Loucy (cell line): ENCODE results near the gene GSG1L.

Experiments used
- H2AFZ ChIP-seq: fragments of 200-600 bp; sonication (generic); 2 replicates; pipeline ENCODE4 v1.6.0; 2016; ENCODE audit warnings: antibody characterized with exemption, mild to moderate bottlenecking, low read length, moderate library complexity
- H3F3A ChIP-seq: fragments of 200-600 bp; 2 replicates; pipeline ENCODE4 v1.6.0; 2016; ENCODE audit warnings: antibody characterized with exemption, low read depth, mild to moderate bottlenecking
- H3K27me3 ChIP-seq: fragments of 200-600 bp; sonication (generic); 2 replicates; pipeline ENCODE4 v1.6.1; 2014; ENCODE audit warnings: low read length, mild to moderate bottlenecking; ENCODE audit not compliant: insufficient read depth, poor library complexity, severe bottlenecking
- H3K36me3 ChIP-seq: fragments of 200-600 bp; sonication (generic); 2 replicates; pipeline ENCODE4 v1.6.1; 2016; ENCODE audit warnings: low read length; ENCODE audit not compliant: insufficient read depth
- H3K4me1 ChIP-seq: fragments of 200-600 bp; sonication (generic); 2 replicates; pipeline ENCODE4 v1.5.1; 2014; ENCODE audit warnings: low read length, mild to moderate bottlenecking; ENCODE audit not compliant: insufficient read depth, poor library complexity, severe bottlenecking
- H3K4me2 ChIP-seq: fragments of 200-600 bp; sonication (generic); 2 replicates; pipeline ENCODE4 v1.6.0; 2014; ENCODE audit warnings: antibody characterized with exemption, low read length, low read depth, mild to moderate bottlenecking; ENCODE audit not compliant: poor library complexity, severe bottlenecking
- H3K4me3 ChIP-seq: fragments of 200-600 bp; sonication (generic); 2 replicates; pipeline ENCODE4 v1.5.1; 2014; ENCODE audit warnings: low read length, mild to moderate bottlenecking, mixed read lengths; ENCODE audit not compliant: poor library complexity, severe bottlenecking
- H3K79me2 ChIP-seq: fragments of 200-600 bp; sonication (generic); 2 replicates; pipeline ENCODE4 v1.6.1; 2014; ENCODE audit warnings: low read length; ENCODE audit not compliant: insufficient read depth
- H3K9ac ChIP-seq: fragments of 200-600 bp; sonication (generic); 2 replicates; pipeline ENCODE4 v1.6.0; 2014; ENCODE audit warnings: mild to moderate bottlenecking, low read depth, low read length, moderate library complexity; ENCODE audit not compliant: poor library complexity, severe bottlenecking
- H3K9me2 ChIP-seq: fragments of 200-600 bp; sonication (generic); replicated peaks from 2 replicates; pipeline ENCODE4 v1.6.1; 2016; ENCODE audit warnings: low read depth, low read length, mixed read lengths
- H3K9me3 ChIP-seq: fragments of 200-600 bp; sonication (generic); 2 replicates; pipeline ENCODE4 v1.6.1; 2014; ENCODE audit warnings: mild to moderate bottlenecking, antibody characterized with exemption, low read length, low read depth; ENCODE audit not compliant: insufficient read depth
- H4K20me1 ChIP-seq: fragments of 200-600 bp; sonication (generic); 2 replicates; pipeline ENCODE4 v1.6.0; 2014; ENCODE audit warnings: antibody characterized with exemption, low read length, mild to moderate bottlenecking; ENCODE audit not compliant: insufficient read depth, poor library complexity, severe bottlenecking
- EZH2phosphoT487 ChIP-seq: fragments of 200-600 bp; IDR thresholded peaks from 2 replicates; pipeline ENCODE4 v1.6.1; 2018; ENCODE audit warnings: antibody characterized with exemption, mild to moderate bottlenecking, moderate library complexity, borderline replicate concordance
- TF ChIP-seq, protein P1 (sequence below): fragments of 200-600 bp; sonication (generic); conservative IDR thresholded peaks from 2 replicates; pipeline ENCODE4 v1.5.1; 2014; ENCODE audit warnings: mild to moderate bottlenecking, antibody characterized with exemption, low read length

Gene GSG1L

DNA sequence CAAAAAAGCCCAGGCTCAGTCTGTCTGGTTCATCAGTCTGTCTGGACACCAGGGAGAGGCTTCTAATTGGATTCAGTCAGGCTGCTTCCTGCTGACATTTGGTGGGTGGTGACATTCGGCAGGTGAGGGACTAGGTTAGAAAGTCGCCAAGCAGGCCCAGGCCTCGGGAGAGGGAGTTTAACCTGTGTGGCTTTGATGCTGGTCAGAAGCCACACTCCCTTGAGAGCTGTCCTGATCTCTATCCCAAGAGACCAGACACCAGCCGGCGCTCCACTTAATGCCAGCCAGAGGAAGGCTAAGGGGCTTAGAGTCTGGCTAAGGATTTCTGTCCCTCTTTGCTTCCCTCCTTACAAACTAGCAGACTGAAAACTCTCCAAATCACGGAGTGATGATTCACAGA is 135.0 kb downstream of the GSG1L start:
- no peak overlapping the region for H3K9ac ChIP-seq
- H3K4me2 ChIP-seq = no peak overlapping the region
- H3K79me2 ChIP-seq = no peaks in the 10 kb centered on the region
- H3K4me3 ChIP-seq = no peak overlapping the region
- TF ChIP-seq EZH2phosphoT487 = no peak
- TF ChIP-seq, protein P1, sequence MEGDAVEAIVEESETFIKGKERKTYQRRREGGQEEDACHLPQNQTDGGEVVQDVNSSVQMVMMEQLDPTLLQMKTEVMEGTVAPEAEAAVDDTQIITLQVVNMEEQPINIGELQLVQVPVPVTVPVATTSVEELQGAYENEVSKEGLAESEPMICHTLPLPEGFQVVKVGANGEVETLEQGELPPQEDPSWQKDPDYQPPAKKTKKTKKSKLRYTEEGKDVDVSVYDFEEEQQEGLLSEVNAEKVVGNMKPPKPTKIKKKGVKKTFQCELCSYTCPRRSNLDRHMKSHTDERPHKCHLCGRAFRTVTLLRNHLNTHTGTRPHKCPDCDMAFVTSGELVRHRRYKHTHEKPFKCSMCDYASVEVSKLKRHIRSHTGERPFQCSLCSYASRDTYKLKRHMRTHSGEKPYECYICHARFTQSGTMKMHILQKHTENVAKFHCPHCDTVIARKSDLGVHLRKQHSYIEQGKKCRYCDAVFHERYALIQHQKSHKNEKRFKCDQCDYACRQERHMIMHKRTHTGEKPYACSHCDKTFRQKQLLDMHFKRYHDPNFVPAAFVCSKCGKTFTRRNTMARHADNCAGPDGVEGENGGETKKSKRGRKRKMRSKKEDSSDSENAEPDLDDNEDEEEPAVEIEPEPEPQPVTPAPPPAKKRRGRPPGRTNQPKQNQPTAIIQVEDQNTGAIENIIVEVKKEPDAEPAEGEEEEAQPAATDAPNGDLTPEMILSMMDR = no peak
- H3F3A ChIP-seq = no peaks in the 10 kb centered on the region
- H3K9me2 ChIP-seq = no peaks in the 10 kb centered on the region
- H3K9me3 ChIP-seq = no peaks in the 10 kb centered on the region
- no peaks in the 10 kb centered on the region for H3K4me1 ChIP-seq
- H3K36me3 ChIP-seq = no peaks in the 10 kb centered on the region
- H3K27me3 ChIP-seq = no peaks in the 10 kb centered on the region
- H4K20me1 ChIP-seq = no peaks in the 10 kb centered on the region
- no peak overlapping the region for H2AFZ ChIP-seq

DNA sequence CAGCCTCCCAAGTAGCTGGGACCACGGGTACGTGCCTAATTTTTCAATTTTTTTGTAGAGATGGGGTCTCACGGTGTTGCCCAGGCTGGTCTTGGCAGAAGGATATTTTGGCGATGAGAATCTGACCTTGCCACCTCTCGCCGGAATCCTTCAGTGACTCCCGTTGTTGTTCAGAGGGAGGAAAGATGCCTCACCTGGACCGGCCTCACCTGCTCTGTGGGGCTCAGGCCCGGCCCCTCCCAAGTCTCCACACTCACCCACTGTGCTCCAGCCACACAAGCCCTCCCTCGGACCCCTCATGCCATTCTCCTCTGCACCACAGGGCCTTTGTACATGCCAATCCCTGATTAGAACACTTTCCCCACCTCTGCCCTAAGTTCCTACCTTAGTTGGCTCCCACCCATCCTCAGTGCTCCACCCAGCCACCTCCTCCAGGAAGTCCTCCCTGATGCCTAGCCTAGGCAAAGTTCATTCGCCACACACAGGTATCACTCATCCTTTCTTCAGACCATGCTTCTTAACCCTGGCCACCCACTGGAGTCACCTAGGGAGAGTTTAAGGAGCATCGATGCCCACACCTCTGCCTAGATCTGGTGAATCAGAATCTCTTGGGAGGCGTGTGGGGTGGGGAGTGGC is 136.1 kb downstream of the GSG1L start:
- Histone ChIP-seq H3K9me3 (no peaks in the 10 kb centered on the region), H3K27me3 (no peaks in the 10 kb centered on the region), H3K79me2 (no peaks in the 10 kb centered on the region), H4K20me1 (no peaks in the 10 kb centered on the region), H3K9ac (no peak overlapping the region), H3K9me2 (no peaks in the 10 kb centered on the region), H3K4me3 (no peak overlapping the region), H3K36me3 (no peaks in the 10 kb centered on the region), H3K4me1 (no peaks in the 10 kb centered on the region), H2AFZ (no peak overlapping the region), H3F3A (no peaks in the 10 kb centered on the region), H3K4me2 (no peak overlapping the region)
- TF ChIP-seq, protein P1 = no peak
- TF ChIP-seq EZH2phosphoT487 = no peak

DNA sequence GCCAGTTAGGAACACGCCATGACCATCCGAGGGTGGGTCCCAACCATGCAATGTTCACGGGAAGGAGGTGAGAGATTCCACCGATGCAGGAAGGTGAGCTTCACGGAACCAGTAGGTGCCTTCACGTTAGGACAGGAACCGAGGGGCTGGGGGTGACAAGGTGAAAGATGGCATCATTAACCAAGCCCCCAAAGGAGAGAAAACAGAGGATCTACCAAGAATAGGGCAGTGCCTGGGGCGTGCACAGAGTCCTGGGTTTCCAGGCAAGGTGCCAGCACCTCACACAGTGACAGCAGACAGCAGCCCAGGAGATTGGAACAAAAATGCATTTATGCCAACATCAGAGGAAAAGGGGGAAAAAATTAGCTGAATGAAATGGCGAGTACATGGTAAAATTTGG is 137.9 kb downstream of the GSG1L start:
- H3K4me3 ChIP-seq = no peak overlapping the region
- H3K36me3 ChIP-seq = no peaks in the 10 kb centered on the region
- H3K27me3 ChIP-seq = no peaks in the 10 kb centered on the region
- H3K4me2 ChIP-seq = no peak overlapping the region
- no peak overlapping the region for H2AFZ ChIP-seq
- no peaks in the 10 kb centered on the region for H3K79me2 ChIP-seq
- H3K9me2 ChIP-seq = no peaks in the 10 kb centered on the region
- H3F3A ChIP-seq = no peaks in the 10 kb centered on the region
- H4K20me1 ChIP-seq = no peaks in the 10 kb centered on the region
- H3K9me3 ChIP-seq = no peaks in the 10 kb centered on the region
- H3K4me1 ChIP-seq = no peaks in the 10 kb centered on the region
- no peak overlapping the region for H3K9ac ChIP-seq
- TF ChIP-seq, protein P1 = no peak
- TF ChIP-seq EZH2phosphoT487 = no peak
